Stomach (tissue), 9 donors: ENCODE results near the gene ZBTB22. TPM values are rescaled to one million over a fixed set of nuclear protein-coding genes. Genes with fewer than 3 reads are reported as not detected.
"Not testable (repeated sequence)": the region's sequence is repeated elsewhere in the genome, so short reads cannot be mapped to it uniquely, and the experiment has no call there.

Experiments
- DNase-seq, 2 donors: peaks; one replicate each; pipeline versions ENCODE4 v3.0.0 to v3.0.0-alpha.2; 2013 to 2019
- H3K27ac ChIP-seq, 5 donors: fragments of 200-600 bp in 4 of 5; sonication (generic) in 4 of 5; one replicate each; pipeline ENCODE4 v1.5.1; 2013 to 2019; ENCODE audit warnings: mild to moderate bottlenecking in 1 of 5, moderate library complexity in 1 of 5
- H3K27me3 ChIP-seq, 3 donors: fragments of 200-600 bp; sonication (generic); one replicate each; pipeline ENCODE4 v1.5.1; 2017 to 2019; ENCODE audit warnings: mixed run types in 1 of 3
- H3K36me3 ChIP-seq, 4 donors: fragments of 200-600 bp; sonication (generic); 1 replicate in 3 of 4; 2 replicates in 1 of 4; pipeline ENCODE4 v1.5.1; 2016 to 2019
- H3K4me1 ChIP-seq, 4 donors: fragments of 200-600 bp; sonication (generic); one replicate each; pipeline ENCODE4 v1.5.1; 2016 to 2019
- H3K4me3 ChIP-seq, 4 donors: fragments of 200-600 bp; sonication (generic) in 3 of 4; one replicate each; pipeline ENCODE4 v1.5.1; 2016 to 2019; ENCODE audit warnings: mild to moderate bottlenecking in 1 of 4
- H3K9me3 ChIP-seq, 4 donors: fragments of 200-600 bp; sonication (generic); one replicate each; pipeline ENCODE4 v1.5.1; 2016 to 2019
- EP300 ChIP-seq: sonication (generic); formaldehyde crosslinking; IDR thresholded peaks from one replicate; pipeline ENCODE4 v1.6.1; 2017; ENCODE audit warnings: antibody characterized with exemption
- POLR2A ChIP-seq, 4 donors: fragments of 450-650 bp; IDR thresholded peaks; one replicate each; pipeline ENCODE4 v1.6.1; 2016; ENCODE audit warnings: antibody characterized with exemption in 4 of 4, control low read depth in 2 of 4, mild to moderate bottlenecking in 1 of 4, moderate library complexity in 1 of 4
- POLR2AphosphoS5 ChIP-seq, 3 donors: sonication (generic); formaldehyde crosslinking; IDR thresholded peaks; one replicate each; pipeline ENCODE4 v1.6.1; 2016; ENCODE audit warnings: antibody characterized with exemption in 3 of 3
- WGBS, 5 donors: extraction: QIAGEN DNeasy Blood & Tissue Kit in 3 of 5; methylation state at CpG; one replicate each; pipeline versions ENCODE4 v1.1.5 to v1.1.7; 2013 to 2018; 5-methylcytosine and 5-hydroxymethylcytosine counted together
- intact Hi-C: fragments of 100-400 bp; cut with DNase I; formaldehyde crosslinking; loops from one replicate; pipeline ENCODE4 v1.15.1; 2023; ENCODE audit warnings: low total_unique reads
- polyA plus RNA-seq, 3 donors: library from polyadenylated mRNA; stranded (reverse); fragments of 200-250 nt; gene quantifications; one replicate each; pipeline ENCODE4 v1.2.3, GENCODE V29; 2013
- total RNA-seq, 5 donors: library from RNA; depleted of rRNA; stranded (reverse); fragments of >200 nt; gene quantifications; one replicate each; pipeline versions ENCODE4 v1.1.0 to v1.2.3, GENCODE V29; 2014 to 2016
- TF ChIP-seq, protein P1 (sequence below), 7 experiments: fragments of 450-650 bp in 4 of 7; fragments of 200-600 bp in 3 of 7; sonication (generic) in 3 of 7; IDR thresholded peaks; one replicate each; pipeline ENCODE4 v1.5.1; 2016 to 2019; ENCODE audit warnings: antibody characterized with exemption in 7 of 7, control low read depth in 2 of 7, mild to moderate bottlenecking in 1 of 7
- donor health status: healthy with polysubstance abuse.
- donor health status: Bipolar disorder and iron deficiency.
- donor health status: healthy.

Gene ZBTB22
- total and polyA plus RNA-seq, 8 donors = 1.2 to 45.2 (median 11.1) TPM

DNA sequence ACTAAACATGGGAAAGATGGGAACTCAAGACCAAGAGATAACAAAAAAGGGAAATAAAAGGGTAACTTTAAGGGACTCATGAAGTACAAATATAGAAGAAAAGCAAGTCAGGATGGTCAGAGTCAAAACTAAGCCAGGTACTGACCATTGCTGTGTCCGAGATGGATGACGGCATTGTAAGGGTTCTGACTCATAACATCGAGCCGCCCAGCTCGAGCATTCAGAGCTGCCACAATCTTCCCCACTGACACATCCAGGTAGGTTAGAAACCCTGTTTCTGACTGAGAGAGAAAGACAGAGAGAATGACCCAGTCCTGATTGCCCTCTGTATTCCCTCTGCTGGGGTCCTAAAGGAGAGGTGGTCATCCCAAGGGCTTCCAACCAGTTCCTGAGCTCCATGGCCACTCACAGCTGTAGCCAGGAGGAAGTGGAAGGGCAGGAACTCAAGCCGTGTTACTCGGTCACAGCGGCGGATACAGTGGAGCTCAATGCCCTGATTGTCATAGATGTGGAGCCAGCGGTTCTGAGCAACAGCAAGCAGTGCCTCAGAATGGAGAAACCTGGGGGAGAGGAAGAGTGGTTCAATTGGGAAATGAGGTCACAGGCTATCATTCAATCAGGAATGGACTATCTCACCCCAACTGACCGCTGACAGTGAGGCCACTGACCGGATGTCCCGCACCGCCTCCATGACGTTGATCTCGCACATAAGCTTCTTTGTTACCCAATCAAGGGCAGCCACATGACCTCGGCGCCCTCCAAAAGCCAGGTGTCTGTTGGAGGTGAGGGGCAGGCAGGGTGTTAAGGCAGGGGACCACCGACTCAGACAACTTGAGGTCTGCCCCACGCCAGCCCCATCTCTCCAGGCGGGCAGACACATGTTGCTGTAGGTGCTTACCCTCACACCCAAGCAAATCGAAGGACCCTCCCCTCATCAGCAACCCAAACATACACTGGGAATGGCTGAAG lies 30.3 kb downstream of the ZBTB22 start:
- Histone ChIP-seq H3K9me3 (no peaks in the 10 kb centered on the region), H3K36me3 (peaks cover 27 to 73% (median 70%) of the 10 kb centered on the region in 4 donors), H3K27me3 (no peaks in the 10 kb centered on the region), H3K27ac (no peak overlapping the region), H3K4me3 (no peak overlapping the region), H3K4me1 (peaks cover 20 to 32% (median 30%) of the 10 kb centered on the region in 4 donors)
- intact Hi-C loops = no loop called here
- DNase-seq = no peak
- WGBS, 5 donors = 90 to 94% (median 92%) methylated on average over 22 of the region's 22 CpGs
- TF ChIP-seq, protein P1, sequence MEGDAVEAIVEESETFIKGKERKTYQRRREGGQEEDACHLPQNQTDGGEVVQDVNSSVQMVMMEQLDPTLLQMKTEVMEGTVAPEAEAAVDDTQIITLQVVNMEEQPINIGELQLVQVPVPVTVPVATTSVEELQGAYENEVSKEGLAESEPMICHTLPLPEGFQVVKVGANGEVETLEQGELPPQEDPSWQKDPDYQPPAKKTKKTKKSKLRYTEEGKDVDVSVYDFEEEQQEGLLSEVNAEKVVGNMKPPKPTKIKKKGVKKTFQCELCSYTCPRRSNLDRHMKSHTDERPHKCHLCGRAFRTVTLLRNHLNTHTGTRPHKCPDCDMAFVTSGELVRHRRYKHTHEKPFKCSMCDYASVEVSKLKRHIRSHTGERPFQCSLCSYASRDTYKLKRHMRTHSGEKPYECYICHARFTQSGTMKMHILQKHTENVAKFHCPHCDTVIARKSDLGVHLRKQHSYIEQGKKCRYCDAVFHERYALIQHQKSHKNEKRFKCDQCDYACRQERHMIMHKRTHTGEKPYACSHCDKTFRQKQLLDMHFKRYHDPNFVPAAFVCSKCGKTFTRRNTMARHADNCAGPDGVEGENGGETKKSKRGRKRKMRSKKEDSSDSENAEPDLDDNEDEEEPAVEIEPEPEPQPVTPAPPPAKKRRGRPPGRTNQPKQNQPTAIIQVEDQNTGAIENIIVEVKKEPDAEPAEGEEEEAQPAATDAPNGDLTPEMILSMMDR (IDR thresholded peaks at IDR 0.05) = no peak
- no peak for TF ChIP-seq EP300
- no peak for TF ChIP-seq POLR2A (IDR thresholded peaks at IDR 0.05)
- no peak for TF ChIP-seq POLR2AphosphoS5 (IDR thresholded peaks at IDR 0.05)

DNA sequence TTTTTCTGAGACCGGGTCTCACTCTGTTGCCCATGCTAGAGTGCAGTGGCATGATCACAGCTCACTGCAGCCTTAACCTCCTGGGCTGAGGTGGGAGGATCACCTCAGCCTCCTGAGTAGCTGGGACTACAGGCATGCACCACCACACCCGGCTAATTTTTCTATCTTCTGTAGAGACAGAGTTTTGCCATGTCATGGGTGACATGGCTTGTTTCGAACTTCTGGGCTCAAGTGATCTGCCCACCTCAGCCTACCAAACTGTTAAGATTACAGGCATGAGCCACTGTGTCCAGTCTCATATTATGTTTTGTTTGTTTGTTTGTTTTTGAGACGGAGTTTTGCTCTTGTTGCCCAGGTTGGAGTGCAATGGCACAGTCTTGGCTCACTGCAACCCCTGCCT lies 32.3 kb downstream of the ZBTB22 start:
- H3K9me3 ChIP-seq, H3K27ac ChIP-seq, DNase-seq, intact Hi-C loops, H3K27me3 ChIP-seq, H3K4me3 ChIP-seq: not testable (repeated sequence)
- WGBS, 5 donors = 87 to 96% (median 90%) methylated on average over 4 of the region's 4 CpGs
- Histone ChIP-seq H3K4me1 (peaks cover 14 to 27% (median 22%) of the 10 kb centered on the region in 4 donors), H3K36me3 (peaks cover 27 to 77% (median 75%) of the 10 kb centered on the region in 4 donors)

DNA sequence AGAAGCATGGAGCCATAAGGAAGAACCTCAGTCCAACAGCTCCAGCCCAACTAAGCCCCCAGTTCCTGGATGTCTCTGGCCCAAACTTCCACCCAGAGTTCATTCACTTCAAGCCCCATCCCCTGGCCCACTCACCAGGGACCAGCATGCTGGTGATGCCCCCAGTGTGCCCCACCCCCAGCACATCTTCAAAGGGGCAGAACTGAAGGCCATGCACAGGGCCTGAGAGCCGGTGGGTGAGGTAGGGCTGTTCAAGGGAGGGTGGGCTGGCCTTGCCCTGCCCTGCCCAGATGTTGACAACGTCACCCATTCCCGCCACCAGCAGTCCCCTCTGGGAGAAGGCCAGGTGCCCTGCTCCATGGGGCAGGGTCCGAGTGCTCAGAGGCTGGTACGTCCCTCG lies 37.0 kb downstream of the ZBTB22 start:
- 85 to 90% (median 87%) methylated on average over 5 to 6 of the region's 6 CpGs for WGBS, 5 donors
- H3K27me3 ChIP-seq = no peaks in the 10 kb centered on the region
- H3K27ac ChIP-seq = peak overlapping the region in 3 of 5 donors; percentile 32 to 62 (median 44)

DNA sequence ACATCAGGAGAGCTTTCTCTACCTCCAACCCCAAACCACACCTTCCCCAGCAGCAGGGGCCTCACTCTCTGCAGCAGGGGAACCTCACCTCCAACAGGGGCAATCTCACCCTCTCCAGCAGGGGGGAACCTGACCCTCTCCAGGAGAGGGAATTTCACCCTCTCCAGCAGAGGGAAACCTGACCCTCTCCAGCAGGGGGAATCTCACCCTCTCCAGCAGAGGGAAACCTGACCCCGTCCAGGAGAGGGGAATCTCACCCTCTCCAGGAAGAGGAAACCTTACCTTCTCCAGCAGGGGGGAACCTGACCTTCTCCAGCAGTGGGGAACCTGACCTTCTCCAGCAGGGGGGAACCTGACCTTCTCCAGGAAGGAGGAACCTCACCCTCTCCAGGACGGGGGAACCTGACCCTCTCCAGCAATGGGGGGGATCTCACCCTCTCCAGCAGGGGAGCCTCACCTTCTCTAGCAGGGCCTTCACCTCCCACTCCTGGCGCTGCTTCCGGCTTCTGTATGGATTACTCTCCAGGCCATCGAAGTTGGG lies 37.5 kb downstream of the ZBTB22 start:
- DNase-seq = peak in 1 of 2 donors; percentile 78
- Histone ChIP-seq H3K4me1 (peaks cover 32 to 54% (median 45%) of the 10 kb centered on the region in 4 donors), H3K4me3 (no peak overlapping the region), H3K9me3 (no peaks in the 10 kb centered on the region), H3K36me3 (peaks cover 42 to 84% (median 83%) of the 10 kb centered on the region in 4 donors), H3K27ac (peak overlapping the region in 3 of 5 donors; percentile 32 to 97 (median 44)), H3K27me3 (no peaks in the 10 kb centered on the region)
- WGBS, 5 donors = 44 to 55% (median 48%) methylated on average over 2 to 5 of the region's 5 CpGs
- intact Hi-C loops = no loop called here
- TF ChIP-seq, protein P1 (IDR thresholded peaks at IDR 0.05) = peak in 4 of 7 experiments; percentile 24 to 61 (median 40)
- TF ChIP-seq POLR2AphosphoS5 (IDR thresholded peaks at IDR 0.05) = no peak
- no peak for TF ChIP-seq POLR2A (IDR thresholded peaks at IDR 0.05)
- TF ChIP-seq EP300 = no peak

More for the DNA sequence above, 37.0 kb downstream of the ZBTB22 start:
- Histone ChIP-seq H3K9me3 (no peaks in the 10 kb centered on the region), H3K4me3 (no peak overlapping the region), H3K4me1 (peaks cover 27 to 49% (median 40%) of the 10 kb centered on the region in 4 donors), H3K36me3 (peaks cover 37 to 84% (median 83%) of the 10 kb centered on the region in 4 donors)
- intact Hi-C loops = no loop called here
- TF ChIP-seq EP300 = no peak
- TF ChIP-seq, protein P1 (IDR thresholded peaks at IDR 0.05) = no peak
- TF ChIP-seq POLR2A (IDR thresholded peaks at IDR 0.05) = no peak
- no peak for TF ChIP-seq POLR2AphosphoS5 (IDR thresholded peaks at IDR 0.05)
- DNase-seq = no peak
